OCI-LY1 (cell line): ENCODE measurements around the gene PCBP3.

Experiments
- H2AFZ ChIP-seq: fragments of 200-600 bp; sonication (generic), shearing (Covaris generic); 2 replicates; pipeline ENCODE4 v1.6.0; 2014; ENCODE audit warnings: antibody characterized with exemption, mild to moderate bottlenecking, low read length
- H3F3A ChIP-seq: fragments of 200-600 bp; sonication (generic), shearing (Covaris generic); 2 replicates; pipeline ENCODE4 v1.6.0; 2014; ENCODE audit warnings: mild to moderate bottlenecking, antibody characterized with exemption, low read length, moderate library complexity; ENCODE audit not compliant: insufficient read depth
- H3K27ac ChIP-seq: fragments of 200-600 bp; sonication (generic); 2 replicates; pipeline ENCODE4 v1.5.1; 2014; ENCODE audit warnings: low read length, mixed run types, mild to moderate bottlenecking, low read depth; ENCODE audit not compliant: poor library complexity, severe bottlenecking
- H3K27me3 ChIP-seq: fragments of 200-600 bp; sonication (generic); 2 replicates; pipeline ENCODE4 v1.6.0; 2014; ENCODE audit warnings: antibody characterized with exemption, mild to moderate bottlenecking, low read length, moderate library complexity; ENCODE audit not compliant: insufficient read depth
- H3K36me3 ChIP-seq: fragments of 200-600 bp; sonication (generic); 2 replicates; pipeline ENCODE4 v1.6.1; 2014; ENCODE audit warnings: mild to moderate bottlenecking, antibody characterized with exemption, low read length, moderate library complexity, mixed read lengths; ENCODE audit not compliant: insufficient read depth
- H3K4me1 ChIP-seq: fragments of 200-600 bp; sonication (generic); 2 replicates; pipeline ENCODE4 v1.5.1; 2014; ENCODE audit warnings: mild to moderate bottlenecking, low read length, moderate library complexity; ENCODE audit not compliant: insufficient read depth, severe bottlenecking
- H3K4me2 ChIP-seq: fragments of 200-600 bp; sonication (generic), shearing (Covaris generic); 2 replicates; pipeline ENCODE4 v1.6.1; 2014; ENCODE audit warnings: low read length
- H3K4me3 ChIP-seq: fragments of 200-600 bp; sonication (generic); 2 replicates; pipeline ENCODE4 v1.5.1; 2014; ENCODE audit warnings: low read length, low read depth, mild to moderate bottlenecking, mixed read lengths; ENCODE audit not compliant: poor library complexity, severe bottlenecking
- H3K79me2 ChIP-seq: fragments of 200-600 bp; shearing (Covaris generic); 2 replicates; pipeline ENCODE4 v1.6.1; 2016; ENCODE audit warnings: mixed run types, low read length, mixed read lengths; ENCODE audit not compliant: insufficient read depth
- H3K9ac ChIP-seq: fragments of 200-600 bp; sonication (generic), shearing (Covaris generic); 2 replicates; pipeline ENCODE4 v1.6.1; 2014; ENCODE audit warnings: mild to moderate bottlenecking, low read length, mixed read lengths
- H3K9me2 ChIP-seq: fragments of 200-600 bp; sonication (generic), shearing (Covaris generic); 2 replicates; pipeline ENCODE4 v1.6.1; 2014; ENCODE audit warnings: low read depth, mild to moderate bottlenecking, low read length, mixed read lengths
- H3K9me3 ChIP-seq: fragments of 200-600 bp; shearing (Covaris generic); 2 replicates; pipeline ENCODE4 v1.6.1; 2014; ENCODE audit warnings: low read length, mixed read lengths
- H4K20me1 ChIP-seq: fragments of 200-600 bp; sonication (generic), shearing (Covaris generic); 2 replicates; pipeline ENCODE4 v1.6.0; 2016; ENCODE audit warnings: mild to moderate bottlenecking, low read length; ENCODE audit not compliant: insufficient read depth
- EZH2 ChIP-seq: fragments of 200-600 bp; sonication (generic), shearing (Covaris generic); IDR thresholded peaks from 2 replicates; pipeline ENCODE4 v1.8.0; 2017; ENCODE audit warnings: borderline replicate concordance, mixed run types, mild to moderate bottlenecking, antibody characterized with exemption, low read length, moderate library complexity, mixed read lengths
- TF ChIP-seq, protein P1 (sequence below): fragments of 200-600 bp; sonication (generic), shearing (Covaris generic); IDR thresholded peaks from 2 replicates; pipeline ENCODE4 v1.5.1; 2017; ENCODE audit warnings: mild to moderate bottlenecking, antibody characterized with exemption, low read length, moderate library complexity, mixed read lengths

The PCBP3 gene

DNA sequence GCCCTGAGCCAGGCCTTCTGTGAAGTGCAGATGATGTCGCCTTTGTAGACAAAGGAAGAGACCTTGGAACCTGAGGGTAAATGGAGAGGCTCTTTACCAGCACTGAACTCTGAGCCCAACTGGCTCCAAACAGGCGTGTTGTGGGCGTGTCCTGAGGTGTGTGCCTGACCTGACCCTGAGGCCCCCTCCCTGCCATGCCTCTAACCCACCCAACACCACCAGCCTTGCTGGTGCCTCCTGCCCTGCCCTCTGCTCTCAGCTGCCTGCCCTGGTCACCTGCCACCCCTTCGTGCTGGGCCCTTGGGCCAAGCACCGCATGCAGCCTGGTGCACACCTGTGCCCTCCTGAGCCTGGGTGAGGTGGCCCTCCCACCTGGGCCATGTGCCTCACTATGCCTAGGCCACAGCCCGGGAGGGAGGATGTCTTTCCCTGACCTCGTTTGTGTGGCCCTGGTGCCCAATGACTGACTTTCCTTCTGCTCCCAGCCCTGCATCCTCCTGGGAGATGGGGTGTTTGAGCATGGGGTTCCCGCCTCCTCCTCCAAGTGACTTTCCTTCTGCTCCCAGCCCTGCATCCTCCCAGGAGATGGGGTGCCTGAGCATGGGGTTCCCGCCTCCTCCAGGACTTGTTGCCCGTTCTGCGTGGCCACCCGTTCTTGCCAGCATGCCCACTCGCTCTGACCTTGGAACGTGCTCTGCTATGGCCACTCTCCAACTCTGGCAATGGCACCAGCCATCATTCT is 157.0 kb downstream of the PCBP3 start:
- Histone ChIP-seq H3K9me3 (no peaks in the 10 kb centered on the region), H3K27ac (no peak overlapping the region), H3K79me2 (no peaks in the 10 kb centered on the region), H3K4me3 (no peak overlapping the region), H2AFZ (no peak overlapping the region), H3K36me3 (no peaks in the 10 kb centered on the region), H4K20me1 (no peaks in the 10 kb centered on the region), H3K27me3 (no peaks in the 10 kb centered on the region), H3K9me2 (no peaks in the 10 kb centered on the region), H3K4me1 (no peaks in the 10 kb centered on the region), H3K4me2 (no peak overlapping the region), H3F3A (no peaks in the 10 kb centered on the region), H3K9ac (no peak overlapping the region)
- no peak for TF ChIP-seq EZH2
- TF ChIP-seq, protein P1, sequence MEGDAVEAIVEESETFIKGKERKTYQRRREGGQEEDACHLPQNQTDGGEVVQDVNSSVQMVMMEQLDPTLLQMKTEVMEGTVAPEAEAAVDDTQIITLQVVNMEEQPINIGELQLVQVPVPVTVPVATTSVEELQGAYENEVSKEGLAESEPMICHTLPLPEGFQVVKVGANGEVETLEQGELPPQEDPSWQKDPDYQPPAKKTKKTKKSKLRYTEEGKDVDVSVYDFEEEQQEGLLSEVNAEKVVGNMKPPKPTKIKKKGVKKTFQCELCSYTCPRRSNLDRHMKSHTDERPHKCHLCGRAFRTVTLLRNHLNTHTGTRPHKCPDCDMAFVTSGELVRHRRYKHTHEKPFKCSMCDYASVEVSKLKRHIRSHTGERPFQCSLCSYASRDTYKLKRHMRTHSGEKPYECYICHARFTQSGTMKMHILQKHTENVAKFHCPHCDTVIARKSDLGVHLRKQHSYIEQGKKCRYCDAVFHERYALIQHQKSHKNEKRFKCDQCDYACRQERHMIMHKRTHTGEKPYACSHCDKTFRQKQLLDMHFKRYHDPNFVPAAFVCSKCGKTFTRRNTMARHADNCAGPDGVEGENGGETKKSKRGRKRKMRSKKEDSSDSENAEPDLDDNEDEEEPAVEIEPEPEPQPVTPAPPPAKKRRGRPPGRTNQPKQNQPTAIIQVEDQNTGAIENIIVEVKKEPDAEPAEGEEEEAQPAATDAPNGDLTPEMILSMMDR = no peak

DNA sequence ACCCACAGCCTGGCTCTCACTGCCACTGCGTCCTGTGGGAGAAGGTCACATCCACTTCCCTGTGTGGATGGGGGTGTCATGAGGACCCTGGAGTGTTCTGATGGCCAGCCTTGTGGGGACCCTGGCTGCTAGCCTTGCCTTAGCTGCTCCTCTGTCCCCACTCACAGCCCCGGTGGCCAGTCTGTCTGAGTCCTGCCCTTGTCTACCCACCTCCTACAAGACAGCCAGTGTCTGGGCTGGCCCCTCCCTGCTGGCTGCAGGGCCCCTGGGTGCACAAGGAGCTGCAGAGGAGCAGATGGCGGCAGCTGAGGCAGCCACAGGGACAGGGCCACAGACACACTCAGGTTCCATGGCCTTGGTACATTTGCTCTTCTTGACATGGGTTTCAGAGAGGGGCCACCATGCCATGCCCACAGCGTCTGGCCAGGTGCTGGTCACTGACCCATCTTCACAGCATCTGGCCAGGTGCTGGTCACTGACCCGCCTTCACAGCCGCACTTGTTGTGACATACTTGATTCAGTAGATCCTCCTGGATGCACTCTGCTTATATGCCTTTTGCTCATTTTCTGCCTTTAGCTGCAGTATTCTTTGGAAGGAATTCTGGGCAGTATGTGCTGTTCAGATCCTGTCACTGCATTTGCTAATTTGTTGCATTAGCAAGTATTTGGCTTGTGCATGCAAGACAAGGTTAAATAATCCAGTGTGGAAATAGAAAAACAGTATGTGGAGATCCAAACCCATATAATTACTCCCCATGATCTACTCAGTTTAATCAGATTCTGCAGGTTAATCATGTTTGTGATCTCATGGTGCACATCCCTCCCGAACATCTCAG is 157.8 kb downstream of the PCBP3 start:
- no peaks in the 10 kb centered on the region for H3K9me2 ChIP-seq

DNA sequence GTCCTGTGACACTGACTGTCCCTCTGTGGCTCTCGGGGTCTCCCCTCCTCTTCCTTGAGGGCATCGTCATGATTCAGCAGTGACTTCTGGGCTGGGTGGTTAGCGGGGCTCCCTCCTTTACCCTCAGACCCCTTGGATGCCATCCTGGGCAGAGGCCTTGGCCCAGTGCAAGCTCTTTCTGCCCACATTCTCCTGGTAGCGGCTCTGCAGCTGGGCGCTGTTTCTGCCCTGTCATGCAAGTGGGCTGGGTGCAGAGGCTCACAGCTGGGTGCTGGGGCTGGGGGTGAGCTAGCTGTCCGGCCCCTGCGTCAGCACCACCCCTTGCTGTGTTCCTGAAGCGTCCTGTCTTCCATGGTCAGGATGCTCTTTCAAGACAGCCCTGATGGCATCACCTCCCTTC is 158.5 kb downstream of the PCBP3 start:
- H3K79me2 ChIP-seq = no peaks in the 10 kb centered on the region
- H4K20me1 ChIP-seq = no peaks in the 10 kb centered on the region

More for the DNA sequence above, 157.8 kb downstream of the PCBP3 start:
- TF ChIP-seq, protein P1 = no peak
- TF ChIP-seq EZH2 = no peak
- Histone ChIP-seq H3K27ac (no peak overlapping the region), H3K4me3 (no peak overlapping the region), H3K9me3 (no peaks in the 10 kb centered on the region), H3K4me1 (no peaks in the 10 kb centered on the region), H3K27me3 (no peaks in the 10 kb centered on the region), H3K9ac (no peak overlapping the region), H3F3A (no peaks in the 10 kb centered on the region), H2AFZ (no peak overlapping the region), H3K4me2 (no peak overlapping the region), H4K20me1 (no peaks in the 10 kb centered on the region), H3K79me2 (no peaks in the 10 kb centered on the region), H3K36me3 (no peaks in the 10 kb centered on the region)

More for the DNA sequence above, 158.5 kb downstream of the PCBP3 start:
- Histone ChIP-seq H3F3A (no peaks in the 10 kb centered on the region), H2AFZ (no peak overlapping the region), H3K4me3 (no peak overlapping the region), H3K27me3 (no peaks in the 10 kb centered on the region), H3K4me2 (no peak overlapping the region), H3K4me1 (no peaks in the 10 kb centered on the region), H3K9me3 (no peaks in the 10 kb centered on the region), H3K9me2 (no peaks in the 10 kb centered on the region), H3K36me3 (no peaks in the 10 kb centered on the region), H3K9ac (no peak overlapping the region), H3K27ac (no peak overlapping the region)
- TF ChIP-seq, protein P1 = no peak
- no peak for TF ChIP-seq EZH2
